HG03571 (cell line): Measurements from ENCODE around the gene FABP1.

Experiments used
- ATAC-seq: cut with Tn5 transposase; IDR thresholded peaks from one replicate; pipeline ENCODE4 v1.9.1; 2021; ENCODE audit not compliant: unreplicated experiment

Gene FABP1

GRCh38 chr2:88116669-88117432 lies 11.0 kb downstream of the FABP1 start:
- no peak for ATAC-seq

- ATAC-seq: no peak
Measured at GRCh38 chr2:88115825-88116518, 11.9 kb downstream of the FABP1 start.

- no peak for ATAC-seq
Measured at GRCh38 chr2:88114889-88115288, 13.0 kb downstream of the FABP1 start.

DNA sequence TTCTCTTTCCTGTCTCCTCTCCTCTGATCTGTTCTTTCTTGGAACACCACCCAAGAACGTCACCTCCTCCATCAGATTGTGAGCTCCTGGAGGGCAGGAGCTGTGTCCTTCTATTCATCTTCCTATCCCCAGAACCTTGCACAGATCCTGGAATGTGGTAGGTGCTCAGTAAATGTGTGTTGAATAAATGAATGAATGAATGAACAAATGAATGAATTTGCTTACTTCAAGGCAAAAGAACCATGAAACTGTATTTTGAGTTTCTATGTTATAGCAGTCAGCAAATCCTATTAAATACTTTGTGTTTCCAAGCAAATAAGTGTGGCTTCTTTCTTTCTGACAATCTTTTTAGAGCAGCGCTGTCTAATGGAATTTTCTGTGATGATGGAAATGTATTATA lies 14.8 kb downstream of the FABP1 start:
- ATAC-seq: no peak

GRCh38 chr2:88110830-88111229 lies 17.0 kb downstream of the FABP1 start:
- no peak for ATAC-seq

GRCh38 chr2:88108796-88109195 lies 19.1 kb downstream of the FABP1 start:
- no peak for ATAC-seq

DNA sequence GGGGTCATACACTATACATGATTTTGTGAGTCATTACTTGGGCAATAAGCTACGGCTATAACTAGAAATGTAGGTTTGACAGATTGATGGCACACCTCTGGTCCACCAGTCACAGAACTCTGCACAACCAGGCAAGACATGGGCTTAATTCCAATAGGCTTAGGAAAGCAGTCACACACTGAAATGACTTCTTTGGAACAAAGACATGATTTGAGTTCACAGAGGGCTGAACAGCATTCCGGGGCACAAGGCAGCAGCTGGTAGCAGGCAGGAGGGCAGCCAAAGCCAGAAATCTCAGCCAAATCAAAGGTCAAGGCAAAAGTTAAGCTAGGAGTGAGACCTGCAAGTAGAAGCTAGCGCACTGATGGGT lies 27.4 kb downstream of the FABP1 start:
- ATAC-seq: no peak

DNA sequence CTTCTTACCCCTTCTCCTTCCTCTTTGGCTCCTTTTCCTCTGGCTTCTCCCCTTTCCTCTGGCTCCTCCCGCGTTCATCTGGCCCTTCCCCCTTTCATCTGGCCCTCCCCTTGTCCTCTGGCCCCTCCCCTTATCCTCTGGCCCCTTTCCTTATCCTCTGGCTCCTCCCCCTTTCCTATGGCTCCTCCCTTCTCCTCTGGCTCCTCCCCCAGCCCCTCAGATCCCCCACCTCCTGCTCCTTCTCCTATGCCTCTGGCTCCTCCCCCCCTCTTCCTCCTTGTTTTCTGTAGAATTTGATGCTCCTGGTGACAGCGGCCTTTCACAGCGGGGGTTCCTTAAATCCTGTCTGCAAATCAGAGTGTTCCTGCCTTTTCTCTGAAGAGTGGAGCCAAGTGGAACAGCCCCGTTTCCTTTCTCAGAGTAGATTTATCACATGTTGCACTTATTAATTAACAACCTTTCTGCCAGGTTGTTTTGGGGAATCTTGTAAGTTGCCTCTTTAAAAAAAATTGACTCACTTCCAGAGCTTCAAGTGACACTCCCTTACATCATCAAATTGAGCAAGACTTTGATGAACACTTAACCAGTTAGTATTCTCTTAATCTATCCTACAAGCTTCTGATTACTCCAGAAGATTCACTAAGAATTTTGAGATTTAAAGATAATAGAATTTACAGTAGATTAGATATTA lies 27.9 kb downstream of the FABP1 start:
- ATAC-seq: no peak

DNA sequence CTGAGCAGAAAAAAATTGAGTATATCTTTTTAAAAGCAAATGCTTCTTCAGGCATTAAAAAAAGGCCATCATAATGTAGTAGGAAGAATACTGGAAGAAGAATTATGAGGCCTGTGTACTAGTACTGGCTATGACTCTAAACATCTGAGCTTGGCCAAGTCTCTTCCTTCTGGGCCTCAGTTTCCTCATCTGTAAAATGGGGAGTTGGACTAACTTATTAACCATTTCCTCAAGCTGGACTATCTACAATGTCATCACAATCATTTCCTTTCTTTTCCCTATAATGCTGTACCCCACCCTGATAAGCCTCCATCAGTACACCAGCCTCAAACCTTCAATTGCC lies 29.3 kb downstream of the FABP1 start:
- no peak for ATAC-seq

DNA sequence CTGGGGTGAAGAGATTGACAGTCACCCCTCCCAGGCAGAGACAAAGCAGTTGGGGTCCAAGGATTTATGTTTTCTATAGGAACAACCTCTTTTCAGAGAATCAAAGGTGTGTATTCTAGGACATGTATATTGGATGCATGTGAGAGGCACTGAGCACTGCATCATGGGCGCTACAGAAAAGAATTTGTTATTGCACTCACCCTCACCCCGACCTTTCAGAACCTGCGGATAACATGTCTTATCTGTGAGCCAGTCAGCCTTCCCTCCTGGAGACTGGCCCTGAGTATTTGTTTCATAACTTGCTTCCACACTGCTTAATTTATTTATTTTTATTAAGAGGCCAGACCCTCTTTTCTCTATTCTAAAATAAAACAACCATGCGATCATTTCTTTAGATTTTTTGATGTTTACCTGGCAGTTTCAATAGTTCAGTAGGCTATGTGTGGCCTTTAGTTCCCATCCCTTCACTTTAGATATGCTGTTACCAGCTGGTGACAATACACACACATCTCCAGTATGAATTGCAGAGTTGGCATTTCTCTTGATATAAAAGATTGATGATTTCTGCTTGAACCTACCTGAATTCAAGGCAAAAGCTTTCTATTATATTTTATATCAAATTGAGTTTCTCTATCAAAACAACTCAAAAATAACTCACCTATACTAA lies 29.8 kb downstream of the FABP1 start:
- no peak for ATAC-seq

- ATAC-seq: no peak
Measured at GRCh38 chr2:88097192-88097591, 30.7 kb downstream of the FABP1 start.

GRCh38 chr2:88096708-88097107 lies 31.2 kb downstream of the FABP1 start:
- ATAC-seq: no peak

GRCh38 chr2:88095022-88095421 lies 32.8 kb downstream of the FABP1 start:
- no peak for ATAC-seq

DNA sequence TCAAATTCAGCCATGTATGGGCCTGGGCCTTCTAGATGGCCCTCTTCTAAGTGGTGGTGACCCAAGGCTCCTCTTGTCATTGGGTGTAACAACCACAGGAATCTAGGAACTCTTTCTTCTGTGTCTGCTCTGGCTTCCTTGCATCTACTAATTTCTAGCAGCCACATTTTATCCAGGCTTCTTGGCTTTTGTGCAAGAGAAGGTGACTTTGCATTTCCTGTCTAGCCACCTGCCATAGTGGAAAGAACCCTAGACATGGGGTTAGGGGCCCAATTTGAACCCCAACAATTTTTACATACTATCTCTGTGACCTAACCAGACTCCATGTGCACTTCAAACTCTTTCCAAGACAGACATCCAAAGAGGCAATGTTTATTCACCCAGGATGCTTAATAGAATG lies 35.1 kb downstream of the FABP1 start:
- no peak for ATAC-seq

- ATAC-seq: no peak
Measured at GRCh38 chr2:88091943-88092342, 35.9 kb downstream of the FABP1 start.

GRCh38 chr2:88090446-88091283 lies 37.2 kb downstream of the FABP1 start:
- no peak for ATAC-seq

DNA sequence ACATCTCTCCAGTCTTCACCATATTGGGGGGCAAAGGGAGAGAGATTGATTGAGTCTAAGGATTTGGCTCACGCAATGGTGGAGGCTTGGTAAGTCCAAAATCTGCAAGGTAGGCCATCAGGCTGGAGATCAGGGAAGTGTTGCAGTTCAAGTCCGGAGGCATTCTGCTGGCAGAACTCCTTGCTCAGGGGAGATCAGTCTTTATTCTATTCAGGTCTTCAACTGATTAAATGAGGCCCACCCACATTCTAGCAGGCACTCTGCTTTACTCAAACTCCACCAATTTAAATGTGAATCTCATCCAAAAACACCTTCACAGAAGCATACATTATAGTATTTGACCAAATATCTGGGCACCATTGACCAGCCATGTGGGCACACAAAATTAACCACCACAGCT lies 38.9 kb downstream of the FABP1 start:
- no peak for ATAC-seq

DNA sequence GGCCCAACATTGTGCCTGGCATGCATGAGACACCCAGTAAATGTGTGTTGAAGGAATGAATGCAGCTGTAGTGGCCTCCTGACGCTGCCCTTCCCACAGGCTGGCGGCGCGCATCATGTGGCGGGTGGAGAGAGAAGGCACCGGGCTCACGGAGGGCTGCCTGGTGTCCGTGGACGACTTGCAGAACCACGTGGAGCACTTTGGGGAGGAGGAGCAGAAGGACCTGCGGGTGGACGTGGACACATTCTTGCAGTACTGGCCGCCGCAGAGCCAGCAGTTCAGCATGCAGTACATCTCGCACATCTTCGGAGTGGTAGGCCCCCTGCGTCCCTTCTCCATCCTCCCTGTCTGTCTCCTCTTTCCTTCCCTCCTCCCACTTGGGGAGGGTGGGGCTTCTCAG lies 40.1 kb downstream of the FABP1 start:
- no peak for ATAC-seq

- no peak for ATAC-seq
Measured at GRCh38 chr2:88087073-88087472, 40.8 kb downstream of the FABP1 start.

DNA sequence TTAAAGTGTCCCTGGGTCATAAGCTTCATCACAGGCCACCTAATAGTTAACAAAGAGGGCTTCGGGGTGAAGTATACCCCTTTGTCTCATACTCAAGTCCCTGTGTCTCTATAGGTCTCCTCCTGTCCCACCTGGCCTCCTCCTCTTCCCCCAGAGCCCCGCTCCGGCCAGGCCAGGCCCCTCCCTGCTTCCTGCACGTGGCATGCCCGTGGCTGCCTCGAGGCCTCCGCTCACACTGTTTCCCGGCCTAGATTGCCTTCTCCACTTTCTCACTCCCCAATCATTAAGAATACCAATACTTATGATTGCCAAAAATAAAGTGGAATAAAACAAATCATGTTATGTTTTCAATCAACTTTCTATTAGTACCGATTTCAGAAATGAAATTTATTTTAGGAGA lies 41.5 kb downstream of the FABP1 start:
- no peak for ATAC-seq

DNA sequence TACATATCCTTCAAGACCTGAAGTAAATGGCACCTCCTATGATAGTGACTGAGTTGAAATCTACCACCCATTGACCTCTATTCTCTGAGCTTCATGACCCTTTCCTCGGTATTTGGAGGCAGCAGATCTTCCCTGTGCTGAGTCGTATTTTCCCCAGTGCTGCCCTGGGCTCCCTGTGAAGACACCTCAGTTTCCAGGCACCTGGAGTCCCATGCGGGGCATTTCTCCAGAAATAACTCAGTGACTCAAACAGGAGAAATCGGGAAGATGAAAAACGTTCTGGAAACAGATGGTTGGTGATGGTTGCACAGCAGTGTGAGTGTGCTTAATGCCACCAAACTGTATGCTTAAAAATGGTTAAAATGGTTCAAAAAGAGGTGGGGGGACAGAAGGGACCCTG lies 42.3 kb downstream of the FABP1 start:
- no peak for ATAC-seq
